PC-3 (cell line): ENCODE results near the gene RPL27A. TPM values are rescaled to one million over a fixed set of nuclear protein-coding genes. Genes with fewer than 3 reads are reported as not detected.

Source experiments
- ATAC-seq: fragments of 200-7000 bp; cut with Tn5 transposase; 2 replicates; pipeline ENCODE4 v1.9.1; 2020; ENCODE audit warnings: mild to moderate bottlenecking, moderate library complexity
- BruUV-seq: library from RNA; stranded (reverse); fragments of 400-500 nt; replicated peaks from 2 replicates; lab custom pipeline; 2021; lab: Mats Ljungman, UMichigan
- CTCF ChIA-PET: fragments of 300-600 bp; sonication (Branson Sonifier 250); formaldehyde crosslinking; loops from one replicate; lab custom pipeline; 2022; ENCODE audit warnings: antibody characterized with exemption; lab: Charles Lee
- POLR2A ChIA-PET: fragments of 300-600 bp; sonication (Branson Sonifier 250); formaldehyde crosslinking; loops from one replicate; lab custom pipeline; 2022; ENCODE audit warnings: antibody characterized with exemption; ENCODE audit not compliant: unreplicated experiment; lab: Charles Lee
- DNase-seq: peaks from one replicate; pipeline ENCODE4 v3.0.0-alpha.2; 2015
- H2AFZ ChIP-seq: fragments of 300-600 bp; sonication (generic); 2 replicates; pipeline ENCODE4 v1.6.0; 2016; ENCODE audit warnings: antibody characterized with exemption, low read length
- H3F3A ChIP-seq: fragments of 300-600 bp; sonication (generic); one replicate; pipeline ENCODE4 v1.6.0; 2017; ENCODE audit warnings: antibody characterized with exemption, low read length, control low read depth, mild to moderate bottlenecking; ENCODE audit not compliant: unreplicated experiment
- H3K27ac ChIP-seq: fragments of 300-600 bp; sonication (generic); 2 replicates; pipeline ENCODE4 v1.5.1; 2016; ENCODE audit warnings: mild to moderate bottlenecking, low read length
- H3K27me3 ChIP-seq: fragments of 300-600 bp; sonication (generic); 2 replicates; pipeline ENCODE4 v1.6.1; 2016; ENCODE audit warnings: low read length, mixed read lengths
- H3K36me3 ChIP-seq: fragments of 300-600 bp; sonication (generic); 2 replicates; pipeline ENCODE4 v1.6.1; 2016; ENCODE audit warnings: low read depth, mixed run types, low read length, mixed read lengths
- H3K4me1 ChIP-seq: fragments of 300-600 bp; sonication (generic); 2 replicates; pipeline ENCODE4 v1.5.1; 2016; ENCODE audit warnings: low read length; ENCODE audit not compliant: insufficient read depth
- H3K4me2 ChIP-seq: fragments of 300-600 bp; sonication (generic); 2 replicates; pipeline ENCODE4 v1.6.0; 2016; ENCODE audit warnings: low read length
- H3K4me3 ChIP-seq: fragments of 300-600 bp; sonication (generic); 2 replicates; pipeline ENCODE4 v1.5.1; 2016; ENCODE audit warnings: mild to moderate bottlenecking, low read length, mixed read lengths
- H3K79me2 ChIP-seq: fragments of 300-600 bp; sonication (generic); 2 replicates; pipeline ENCODE4 v1.6.1; 2017; ENCODE audit warnings: low read length, mixed read lengths
- H3K9ac ChIP-seq: fragments of 300-600 bp; sonication (generic); 2 replicates; pipeline ENCODE4 v1.6.0; 2016; ENCODE audit warnings: mild to moderate bottlenecking, low read length
- H3K9me2 ChIP-seq: fragments of 300-600 bp; sonication (generic); replicated peaks from 2 replicates; pipeline ENCODE4 v1.6.1; 2016; ENCODE audit warnings: mixed run types, low read length, mixed read lengths
- H3K9me3 ChIP-seq: fragments of 300-600 bp; sonication (generic); 2 replicates; pipeline ENCODE4 v1.6.1; 2016; ENCODE audit warnings: low read length, mixed read lengths
- H4K20me1 ChIP-seq: fragments of 300-600 bp; sonication (generic); 2 replicates; pipeline ENCODE4 v1.6.1; 2016; ENCODE audit warnings: low read length, mixed read lengths
- EZH2 ChIP-seq: fragments of 300-600 bp; sonication (generic); IDR thresholded peaks from one replicate; pipeline ENCODE4 v1.6.1; 2017; ENCODE audit warnings: antibody characterized with exemption, mild to moderate bottlenecking, low read length; ENCODE audit not compliant: unreplicated experiment
- EZH2phosphoT487 ChIP-seq: fragments of 300-600 bp; sonication (generic); IDR thresholded peaks from 2 replicates; pipeline ENCODE4 v1.6.1; 2018; ENCODE audit warnings: mild to moderate bottlenecking, antibody characterized with exemption, low read length, borderline replicate concordance
- intact Hi-C: fragments of 100-400 bp; cut with micrococcal nuclease; formaldehyde crosslinking; loops from 2 replicates; pipeline ENCODE4 v1.9.0; 2023
- total RNA-seq: library from RNA; depleted of rRNA; stranded (reverse); fragments of >200 nt; gene quantifications from 2 replicates; pipeline ENCODE4 v1.2.3, GENCODE V29; 2014
- TF ChIP-seq, protein P1 (sequence below): fragments of 300-600 bp; sonication (generic); conservative IDR thresholded peaks from 2 replicates; pipeline ENCODE4 v1.5.1; 2017; ENCODE audit warnings: antibody characterized with exemption, low read depth, mild to moderate bottlenecking, low read length

RPL27A gene
- total RNA-seq, 1 experiment from 2014 or later = 1,132 TPM

GRCh38 chr11:8652140-8652539, 30.5 kb upstream of the RPL27A start:
- DNase-seq (peak; percentile 58), ATAC-seq (peak; percentile 38; the same call in 1 of the 2 replicates)
- no peaks in the 10 kb centered on the region for H3K9me2 ChIP-seq
- H3F3A ChIP-seq = no peaks in the 10 kb centered on the region
- no peaks in the 10 kb centered on the region for H3K9me3 ChIP-seq
- no peaks in the 10 kb centered on the region for H3K27me3 ChIP-seq
- peaks cover 6% of the 10 kb centered on the region; the same call in 1 of the 2 replicates for H3K4me1 ChIP-seq
- no peaks in the 10 kb centered on the region for H3K36me3 ChIP-seq
- TF ChIP-seq, protein P1, sequence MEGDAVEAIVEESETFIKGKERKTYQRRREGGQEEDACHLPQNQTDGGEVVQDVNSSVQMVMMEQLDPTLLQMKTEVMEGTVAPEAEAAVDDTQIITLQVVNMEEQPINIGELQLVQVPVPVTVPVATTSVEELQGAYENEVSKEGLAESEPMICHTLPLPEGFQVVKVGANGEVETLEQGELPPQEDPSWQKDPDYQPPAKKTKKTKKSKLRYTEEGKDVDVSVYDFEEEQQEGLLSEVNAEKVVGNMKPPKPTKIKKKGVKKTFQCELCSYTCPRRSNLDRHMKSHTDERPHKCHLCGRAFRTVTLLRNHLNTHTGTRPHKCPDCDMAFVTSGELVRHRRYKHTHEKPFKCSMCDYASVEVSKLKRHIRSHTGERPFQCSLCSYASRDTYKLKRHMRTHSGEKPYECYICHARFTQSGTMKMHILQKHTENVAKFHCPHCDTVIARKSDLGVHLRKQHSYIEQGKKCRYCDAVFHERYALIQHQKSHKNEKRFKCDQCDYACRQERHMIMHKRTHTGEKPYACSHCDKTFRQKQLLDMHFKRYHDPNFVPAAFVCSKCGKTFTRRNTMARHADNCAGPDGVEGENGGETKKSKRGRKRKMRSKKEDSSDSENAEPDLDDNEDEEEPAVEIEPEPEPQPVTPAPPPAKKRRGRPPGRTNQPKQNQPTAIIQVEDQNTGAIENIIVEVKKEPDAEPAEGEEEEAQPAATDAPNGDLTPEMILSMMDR = no peak
- no peak for TF ChIP-seq EZH2phosphoT487
- no peak overlapping the region for H3K9ac ChIP-seq
- no peaks in the 10 kb centered on the region for H3K79me2 ChIP-seq
- no peak overlapping the region for H3K27ac ChIP-seq
- H3K4me3 ChIP-seq = no peak overlapping the region
- no peak overlapping the region for H3K4me2 ChIP-seq
- ChIA-PET POLR2A (no interaction called here), CTCF (no interaction called here)
- H4K20me1 ChIP-seq = no peaks in the 10 kb centered on the region
- BruUV-seq = no TSS peak
- intact Hi-C loops = no loop called here
- H2AFZ ChIP-seq = no peak overlapping the region

- no peaks in the 10 kb centered on the region for H3K9me2 ChIP-seq
- no peak overlapping the region for H3K4me2 ChIP-seq
- no peaks in the 10 kb centered on the region for H3K9me3 ChIP-seq
- peaks cover 4% of the 10 kb centered on the region; the same call in 1 of the 2 replicates for H3K4me1 ChIP-seq
- ATAC-seq (no peak), DNase-seq (no peak)
- POLR2A ChIA-PET = no interaction called here
- H3K36me3 ChIP-seq = no peaks in the 10 kb centered on the region
- H4K20me1 ChIP-seq = no peaks in the 10 kb centered on the region
- no peak overlapping the region for H3K4me3 ChIP-seq
- CTCF ChIA-PET = no interaction called here
- H3K9ac ChIP-seq = no peak overlapping the region
- intact Hi-C loops = no loop called here
- H3K79me2 ChIP-seq = no peaks in the 10 kb centered on the region
- BruUV-seq = no TSS peak
- no peak overlapping the region for H2AFZ ChIP-seq
- no peak for TF ChIP-seq EZH2phosphoT487
- TF ChIP-seq EZH2 = no peak
- TF ChIP-seq, protein P1 = no peak
- H3K27ac ChIP-seq = no peak overlapping the region
- H3K27me3 ChIP-seq = no peaks in the 10 kb centered on the region
- H3F3A ChIP-seq = no peaks in the 10 kb centered on the region
These were observed 28.1 kb upstream of the RPL27A start for GRCh38 chr11:8654503-8654902.

GRCh38 chr11:8656291-8656690, 26.3 kb upstream of the RPL27A start:
- no peaks in the 10 kb centered on the region for H4K20me1 ChIP-seq
- H3K4me2 ChIP-seq = no peak overlapping the region
- intact Hi-C loops = no loop called here
- H2AFZ ChIP-seq = no peak overlapping the region
- no peaks in the 10 kb centered on the region for H3K9me2 ChIP-seq
- DNase-seq = no peak
- H3K4me1 ChIP-seq = no peaks in the 10 kb centered on the region
- no peaks in the 10 kb centered on the region for H3K9me3 ChIP-seq
- no peaks in the 10 kb centered on the region for H3K27me3 ChIP-seq
- H3K36me3 ChIP-seq = no peaks in the 10 kb centered on the region
- no peak overlapping the region for H3K4me3 ChIP-seq
- ChIA-PET CTCF (no interaction called here), POLR2A (no interaction called here)
- no peak for ATAC-seq
- no peaks in the 10 kb centered on the region for H3K79me2 ChIP-seq
- TF ChIP-seq EZH2 (no peak), EZH2phosphoT487 (no peak)
- TF ChIP-seq, protein P1 = no peak
- H3F3A ChIP-seq = no peaks in the 10 kb centered on the region
- no TSS peak for BruUV-seq
- H3K27ac ChIP-seq = no peak overlapping the region
- no peak overlapping the region for H3K9ac ChIP-seq
